ENCODE results near the gene OLFML3.
"Not testable (repeated sequence)": the region's sequence is repeated elsewhere in the genome, so short reads cannot be mapped to it uniquely, and the experiment has no call there.

The OLFML3 gene

DNA sequence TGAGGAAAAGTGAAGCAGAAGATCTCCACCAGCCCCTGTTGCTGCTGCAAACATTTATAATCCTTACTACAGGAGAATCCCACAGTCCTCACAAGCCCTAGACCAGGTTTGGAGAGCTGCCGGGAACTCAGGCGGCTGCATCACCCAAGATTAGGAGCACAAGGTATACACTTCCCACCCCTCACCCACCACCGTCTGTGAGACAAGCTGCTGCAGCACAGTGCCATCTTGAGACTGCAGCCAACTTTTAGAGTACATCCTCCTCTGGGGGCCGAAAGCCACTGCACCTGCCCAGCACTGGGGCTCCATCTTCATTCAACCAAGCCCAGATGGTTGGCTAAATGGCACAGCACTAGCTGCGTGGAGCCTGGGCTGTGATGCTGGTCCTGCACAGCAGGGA, 13.8 kb downstream of the OLFML3 start:
- no peak for DNase-seq (ENCODE audit: low spot score)

DNA sequence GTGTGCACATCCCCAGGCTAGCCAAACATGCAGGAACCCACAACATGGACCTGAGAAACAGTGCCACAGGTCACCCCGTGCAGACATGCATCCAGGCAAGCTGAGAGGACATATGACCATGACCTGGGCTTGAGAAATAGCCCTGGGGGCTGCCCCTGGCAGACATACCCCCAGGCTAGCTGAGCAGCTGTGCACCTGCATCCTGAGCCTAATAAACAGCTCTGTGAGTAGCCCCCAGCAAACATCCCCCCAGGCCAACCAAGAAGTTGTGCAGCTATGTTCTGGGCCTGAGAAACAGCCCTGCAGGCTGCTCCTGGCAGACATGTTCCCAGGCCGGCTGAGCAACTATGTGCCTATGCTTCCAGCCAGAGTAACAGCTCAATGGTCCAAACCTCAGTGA, 14.5 kb downstream of the OLFML3 start:
- DNase-seq (ENCODE audit: low spot score): no peak

DNA sequence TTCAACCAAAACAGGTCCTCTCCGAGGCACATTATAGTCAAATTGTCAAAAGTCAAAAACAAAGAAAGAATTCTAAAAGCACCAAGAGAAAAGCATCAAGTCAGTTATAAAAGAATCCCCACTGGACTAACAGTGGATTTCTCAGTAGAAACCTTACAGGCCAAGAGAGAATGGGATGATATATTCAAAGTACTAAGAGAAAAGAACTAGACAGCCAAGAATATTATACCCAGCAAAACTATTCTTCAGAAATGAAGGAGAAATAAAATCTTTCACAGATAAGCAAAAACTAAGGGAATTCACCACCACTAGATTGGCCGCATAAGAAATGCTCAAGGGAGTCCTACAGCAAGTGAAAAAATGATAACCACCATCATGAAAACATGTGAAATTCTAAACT, 16.1 kb downstream of the OLFML3 start:
- no peak for DNase-seq (ENCODE audit: low spot score)

DNA sequence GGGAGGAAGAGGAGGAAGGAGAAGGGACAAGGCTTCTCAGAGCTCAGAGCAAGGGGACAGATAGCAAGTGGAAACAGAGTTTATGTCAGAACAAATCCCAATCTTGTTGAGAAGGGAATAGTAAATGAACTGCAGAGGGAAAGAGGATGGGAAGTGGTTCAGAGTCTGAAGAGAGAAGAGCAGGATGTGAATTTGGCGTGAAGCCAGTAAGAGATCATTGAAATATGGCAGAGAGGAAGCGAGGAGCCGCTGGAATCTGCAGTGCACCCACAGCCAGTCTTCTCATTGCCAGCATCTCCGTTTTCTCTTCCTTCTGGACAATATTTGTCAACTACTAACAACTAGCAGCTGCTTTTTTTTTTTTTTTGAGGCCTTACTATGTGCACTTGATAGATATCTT, 19.1 kb downstream of the OLFML3 start:
- DNase-seq (ENCODE audit: low spot score): no peak

DNA sequence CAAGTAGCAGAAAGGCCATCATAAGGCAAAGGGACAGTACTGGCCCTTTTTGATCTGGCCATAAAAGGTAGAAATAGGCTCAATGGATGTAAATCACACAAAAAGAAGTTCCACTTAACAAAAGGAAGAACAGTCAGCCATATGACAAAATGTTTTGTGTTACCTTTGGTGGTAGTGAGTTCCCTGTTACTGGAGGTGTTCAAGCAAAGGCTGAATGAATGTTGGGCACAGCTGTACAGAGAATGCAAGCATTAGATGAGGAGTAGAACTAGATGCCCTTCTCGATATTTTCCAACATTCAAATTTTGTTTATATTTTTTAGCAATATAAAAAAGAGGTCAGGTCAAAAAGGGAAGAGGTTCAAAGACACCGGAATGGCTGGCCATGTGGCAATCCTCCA, 20.0 kb downstream of the OLFML3 start:
- no peak for DNase-seq (ENCODE audit: low spot score)

DNA sequence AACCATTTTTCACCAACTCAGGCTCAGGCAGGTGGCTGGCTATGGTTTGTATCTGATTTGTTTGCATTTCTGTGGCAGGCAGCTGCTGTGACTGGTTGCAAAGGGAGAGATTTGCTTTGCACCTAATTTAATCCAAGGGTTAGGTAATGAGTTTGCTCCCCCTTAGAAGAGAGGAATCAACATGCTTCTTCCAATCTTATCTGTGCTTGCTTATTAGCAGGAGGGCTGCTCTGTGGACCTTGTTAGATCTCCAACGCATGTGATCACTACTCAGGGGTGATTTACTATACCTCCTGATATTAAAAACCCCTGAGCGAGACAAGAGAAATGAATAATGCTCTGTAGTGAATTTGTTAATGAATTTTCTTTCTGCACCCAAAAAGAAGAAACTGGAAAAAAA, 20.5 kb downstream of the OLFML3 start:
- DNase-seq (ENCODE audit: low spot score): no peak

DNA sequence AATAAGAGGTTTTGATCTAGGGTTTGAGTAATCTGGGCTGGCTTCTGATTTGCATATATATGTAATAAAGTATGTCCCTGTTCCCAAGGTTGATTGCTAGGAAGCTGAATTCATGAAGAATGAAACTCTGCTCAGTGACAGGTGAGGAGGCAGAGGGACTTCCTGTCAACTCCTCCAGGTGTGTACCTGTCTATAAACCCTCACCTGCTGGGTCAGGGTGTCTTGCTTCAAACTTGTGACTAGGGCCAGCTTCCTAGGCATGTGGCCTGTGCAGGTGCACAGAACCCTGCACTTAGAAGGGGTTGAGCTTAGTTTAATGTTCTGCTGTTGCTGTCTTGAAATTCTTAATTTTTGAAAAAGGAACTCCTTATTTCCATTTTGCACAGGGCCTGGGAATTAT, 21.1 kb downstream of the OLFML3 start:
- no peak for DNase-seq (ENCODE audit: low spot score)

DNA sequence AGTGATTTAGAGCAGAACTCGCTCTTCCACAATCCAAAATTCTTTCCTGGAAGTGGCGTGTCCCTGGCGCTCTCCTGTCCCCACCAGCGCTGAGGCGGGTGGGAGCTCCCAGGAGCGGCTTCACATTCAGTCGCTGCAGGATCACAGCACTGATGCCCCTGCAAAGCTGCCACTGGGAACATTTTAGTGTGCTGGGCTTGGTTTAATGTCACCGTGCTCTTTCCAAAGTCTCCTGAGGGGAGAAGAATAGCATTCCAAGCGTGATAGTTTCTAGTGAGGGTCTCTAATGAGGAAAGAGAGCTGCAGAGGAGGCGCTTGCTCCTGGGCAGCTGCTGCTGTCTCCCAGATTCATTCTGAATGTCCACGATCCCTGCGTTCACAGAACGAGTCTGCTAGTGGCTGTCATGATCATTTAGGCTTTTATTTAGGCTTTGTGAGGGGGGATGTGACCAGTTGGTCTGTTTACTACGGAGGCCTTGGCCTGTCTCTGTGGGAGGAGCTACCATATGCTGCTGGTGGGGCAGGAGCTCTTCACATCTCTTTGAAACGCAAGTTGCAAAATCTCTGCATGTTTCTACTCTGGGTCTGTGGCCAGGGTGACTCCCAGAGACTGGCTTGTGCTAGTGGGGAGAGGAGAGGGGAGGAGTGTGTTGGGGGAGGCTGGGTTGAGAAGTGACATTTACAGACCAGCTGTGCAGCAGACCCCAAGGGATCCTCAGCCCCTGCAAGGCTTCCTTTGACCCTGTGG, 23.4 kb downstream of the OLFML3 start:
- DNase-seq (ENCODE audit: low spot score): no peak

DNA sequence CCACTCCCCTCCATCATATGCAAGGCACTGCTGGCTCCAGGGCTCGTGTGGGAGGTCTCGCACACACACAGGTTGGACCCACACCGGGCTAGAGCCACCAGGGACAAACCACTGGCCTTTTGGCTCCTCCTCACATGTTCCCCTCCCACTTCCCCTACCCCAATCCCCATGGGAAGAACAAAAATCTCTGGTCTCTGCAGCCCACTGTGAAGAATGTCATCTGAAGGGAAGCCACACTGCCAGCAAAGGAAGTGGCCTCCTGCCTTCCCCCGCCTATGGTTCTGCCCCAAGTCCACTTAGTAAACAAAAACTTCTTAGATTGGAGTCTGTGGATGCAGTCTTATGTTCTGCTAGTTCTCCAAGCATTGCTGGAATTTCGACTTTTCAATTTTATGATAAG, 24.2 kb downstream of the OLFML3 start:
- DNase-seq (ENCODE audit: low spot score): no peak

DNA sequence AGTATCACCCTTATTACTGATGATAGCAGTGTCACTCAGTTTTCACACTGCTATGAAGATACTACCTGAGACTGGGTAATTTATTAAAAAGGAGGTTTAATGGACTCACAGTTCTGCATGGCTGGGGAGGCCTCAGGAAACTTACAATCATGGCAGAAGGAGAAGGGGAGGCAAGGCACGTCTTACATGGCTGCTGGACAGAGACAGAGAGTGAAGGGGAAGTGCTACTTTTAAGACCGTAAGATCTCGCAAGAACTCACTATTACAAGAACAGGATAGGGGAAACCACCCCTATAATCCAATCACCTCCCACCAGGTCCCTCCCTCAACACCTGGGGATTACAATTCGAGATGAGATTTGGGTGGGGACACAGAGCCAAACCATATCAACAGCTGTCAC, 27.6 kb downstream of the OLFML3 start:
- not testable (repeated sequence) for DNase-seq (ENCODE audit: low spot score)

DNA sequence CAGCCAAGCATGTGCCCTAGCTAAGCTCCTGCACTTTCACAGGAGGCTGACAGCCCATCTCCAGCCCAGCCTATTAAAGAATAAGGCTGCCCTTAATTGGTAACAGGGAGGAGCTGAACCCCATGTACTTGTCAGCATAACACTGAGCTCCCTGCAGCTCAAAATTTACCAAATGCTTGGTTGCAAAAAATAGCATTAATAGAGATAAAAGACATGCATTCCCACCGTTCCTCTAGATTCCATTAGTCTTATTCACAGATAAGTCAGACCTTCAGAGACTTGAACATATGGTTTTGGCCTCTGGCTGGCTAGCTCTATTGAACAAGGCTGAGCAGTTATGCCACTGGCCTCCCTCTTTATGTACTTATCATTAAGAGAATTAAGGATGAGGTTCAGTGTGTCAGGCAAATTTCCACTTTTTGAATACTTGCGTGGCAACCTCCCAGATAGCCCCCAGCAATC, 29.2 kb downstream of the OLFML3 start:
- DNase-seq (ENCODE audit: low spot score): no peak

DNA sequence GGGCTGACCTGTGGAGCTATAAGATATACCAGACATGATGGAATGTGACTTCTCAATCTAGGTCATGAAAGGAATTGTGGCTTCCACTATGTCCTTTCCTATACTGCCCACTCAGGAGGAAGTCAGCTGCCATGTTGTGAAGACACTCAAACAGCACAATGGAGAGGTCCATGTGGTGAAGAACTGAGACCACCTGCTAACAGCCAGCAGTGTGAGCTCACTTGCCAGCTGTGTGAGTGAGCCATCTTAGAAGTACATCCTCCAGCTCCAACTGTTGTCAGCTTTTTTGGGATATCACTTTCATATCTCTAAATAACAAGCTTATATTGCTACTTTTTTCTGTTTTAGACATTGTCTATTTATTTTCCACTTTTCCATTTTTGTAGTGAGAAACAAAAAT, 29.7 kb downstream of the OLFML3 start:
- no peak for DNase-seq (ENCODE audit: low spot score)

DNA sequence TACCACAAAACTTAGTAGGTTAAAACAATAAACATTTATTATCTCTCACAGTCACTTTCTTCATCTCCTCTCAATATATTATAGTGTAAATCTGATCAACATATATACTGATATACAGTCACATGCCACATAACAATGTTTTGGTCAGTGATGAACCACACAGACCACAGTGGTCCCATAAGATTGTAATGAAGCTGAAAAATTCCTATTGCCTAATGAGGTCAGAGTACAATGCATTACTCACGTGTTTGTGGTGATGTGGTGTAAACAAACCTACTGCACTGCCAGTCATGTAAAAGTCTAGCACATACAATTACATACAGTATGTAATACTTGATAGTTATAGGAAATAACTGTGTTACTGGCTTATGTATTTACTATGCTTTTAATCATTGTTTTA, 30.1 kb downstream of the OLFML3 start:
- no peak for DNase-seq (ENCODE audit: low spot score)

DNA sequence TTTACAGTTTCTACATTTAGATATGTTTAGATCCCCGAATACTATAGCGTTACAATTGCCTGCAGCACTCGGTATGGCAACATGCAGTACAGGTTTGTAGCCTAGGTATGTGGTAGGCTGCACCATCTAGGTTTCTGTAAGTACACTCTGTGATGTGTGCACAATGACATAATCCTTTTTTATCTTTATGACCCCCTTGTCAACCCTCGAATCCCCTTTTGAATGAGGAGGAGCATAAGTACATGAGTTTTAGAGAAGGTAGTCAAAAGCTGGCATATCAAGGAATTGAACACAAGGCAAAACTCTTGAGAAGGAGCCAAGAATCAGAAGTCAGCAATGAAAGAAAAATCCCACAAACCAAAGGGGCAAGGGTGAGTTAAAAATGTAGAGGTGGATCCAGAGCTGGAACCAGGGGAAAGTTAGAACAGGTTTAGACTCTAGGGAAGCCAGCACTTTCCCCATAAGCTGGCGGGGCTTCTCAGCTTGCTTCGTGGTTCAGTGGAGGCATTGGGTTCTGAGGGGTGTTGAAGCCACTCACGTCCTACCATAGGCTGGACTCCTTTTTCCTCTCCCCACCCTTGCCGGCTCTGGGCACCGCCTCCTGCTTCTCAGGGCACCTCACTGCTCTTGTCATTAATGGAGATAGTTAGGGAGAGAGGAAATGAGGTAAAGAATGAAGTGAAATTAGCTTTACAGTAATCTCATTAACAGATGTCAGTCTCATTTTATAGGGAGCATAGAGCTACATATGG, 31.3 kb downstream of the OLFML3 start:
- no peak for DNase-seq (ENCODE audit: low spot score)

DNA sequence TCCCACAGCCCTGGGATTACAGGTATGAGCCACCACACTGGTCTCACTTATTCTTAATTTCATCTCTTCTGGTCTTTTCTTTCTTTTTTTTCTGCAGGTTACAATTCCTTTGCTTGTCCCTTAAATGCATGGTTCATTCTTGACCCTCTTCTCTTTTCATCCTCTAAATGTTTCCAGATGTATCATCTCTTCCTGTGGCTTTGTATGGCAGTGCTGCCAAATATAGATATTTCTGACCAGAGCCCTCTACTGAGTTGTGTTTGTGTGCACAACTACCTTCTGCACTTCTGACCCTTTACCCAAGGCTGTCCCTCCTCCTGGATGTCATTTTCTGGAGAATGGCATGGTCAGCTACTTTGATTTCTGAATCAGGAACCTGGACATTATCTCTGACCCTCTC, 32.5 kb downstream of the OLFML3 start:
- DNase-seq (ENCODE audit: low spot score): no peak

DNA sequence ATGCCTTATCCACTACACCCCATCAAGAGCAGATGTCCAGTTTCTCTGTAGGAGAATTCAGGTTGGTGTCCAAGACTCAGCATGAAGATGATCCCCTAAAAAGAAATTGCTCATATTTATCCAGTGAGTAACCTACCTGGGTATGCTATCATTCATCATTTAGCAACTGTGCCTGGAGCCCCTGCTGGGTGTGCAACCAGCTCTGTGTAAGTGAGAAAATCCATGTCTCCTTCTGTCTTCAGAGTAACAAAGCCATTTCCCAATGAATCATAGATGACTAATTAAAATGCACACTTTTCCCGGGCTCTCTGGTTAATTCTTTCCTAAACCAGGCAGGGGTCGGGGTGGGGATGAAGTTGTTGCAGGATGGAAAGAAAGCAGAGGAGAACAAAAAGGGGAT, 35.8 kb downstream of the OLFML3 start:
- DNase-seq (ENCODE audit: low spot score): no peak

DNA sequence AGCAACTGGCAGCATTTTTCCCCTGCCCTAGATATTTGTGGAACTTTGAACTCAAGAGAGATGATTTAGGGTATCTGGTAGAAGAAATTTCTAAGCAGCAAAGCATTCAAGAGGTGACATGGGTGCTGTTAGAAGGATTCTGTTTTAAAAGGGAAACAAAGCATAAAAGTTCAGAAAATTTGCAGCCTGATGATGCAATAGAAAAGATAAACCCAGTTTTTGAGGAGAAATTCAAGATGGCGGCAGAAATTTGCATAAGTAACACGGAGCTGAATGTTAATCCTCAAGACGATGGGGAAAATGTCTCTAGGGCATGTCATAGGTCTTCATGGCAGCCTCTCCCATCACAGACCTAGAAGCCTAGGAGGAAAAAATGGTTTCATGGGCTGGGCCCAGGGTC, 40.5 kb downstream of the OLFML3 start:
- not testable (repeated sequence) for DNase-seq (ENCODE audit: low spot score)

DNA sequence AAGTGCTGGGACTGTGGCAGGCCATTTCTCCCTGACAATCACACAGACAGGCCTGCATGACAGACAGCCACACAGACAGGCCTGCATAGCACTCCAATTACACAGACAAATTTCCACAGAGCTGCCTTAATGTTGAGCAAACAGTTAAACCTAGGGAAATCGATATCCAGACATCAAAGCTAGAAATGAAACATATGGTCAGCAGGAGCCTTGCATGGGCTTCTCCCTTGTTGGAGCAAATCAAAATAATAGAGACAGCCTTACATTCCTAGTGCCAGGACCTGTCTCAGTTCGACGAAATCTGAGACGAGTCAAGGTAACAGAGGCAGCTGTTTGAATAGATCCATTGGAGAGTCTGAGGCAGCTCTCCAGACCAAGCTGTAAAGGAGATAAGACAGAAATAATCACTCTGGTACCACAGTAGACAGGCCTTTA, 42.4 kb downstream of the OLFML3 start:
- no peak for DNase-seq (ENCODE audit: low spot score)

DNA sequence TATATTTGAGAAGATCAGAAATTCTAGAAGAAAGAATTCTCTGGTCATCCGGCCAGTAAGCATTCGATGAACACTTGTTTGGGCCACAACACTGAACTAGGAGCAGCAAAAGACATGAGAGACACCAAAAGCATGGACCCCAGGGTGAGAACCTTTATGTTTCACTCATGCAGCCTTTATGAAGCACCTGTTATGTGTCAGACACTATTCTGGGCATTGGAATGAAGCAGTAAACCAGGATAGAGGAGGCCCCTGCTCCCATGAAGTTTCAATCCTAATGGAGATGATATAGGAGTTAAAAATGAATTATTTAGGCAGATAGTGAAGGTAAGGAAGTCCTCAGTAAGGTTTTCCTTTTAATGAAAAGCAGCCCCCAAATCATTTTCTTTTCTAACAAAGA, 43.6 kb downstream of the OLFML3 start:
- DNase-seq (ENCODE audit: low spot score): no peak

DNA sequence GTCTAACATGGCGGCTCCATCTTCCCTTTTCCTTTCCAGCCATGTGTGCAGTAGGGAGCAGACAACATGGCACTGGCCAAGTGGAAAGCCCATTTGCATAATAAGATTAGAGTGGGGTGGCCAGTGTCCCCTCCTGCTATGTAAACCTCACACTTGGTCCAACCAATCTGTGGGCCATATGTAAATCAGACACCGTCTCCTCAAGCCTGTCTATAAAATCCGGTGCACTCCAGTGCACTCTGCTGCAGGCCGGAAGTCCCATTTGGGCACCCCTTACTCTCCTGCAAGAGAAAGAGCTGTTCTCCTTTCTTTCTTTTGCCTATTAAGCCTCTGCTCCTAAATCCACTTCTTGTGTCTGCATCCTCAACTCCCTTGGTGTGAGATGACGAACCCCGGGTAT, 44.1 kb downstream of the OLFML3 start:
- no peak for DNase-seq (ENCODE audit: low spot score)

DNA sequence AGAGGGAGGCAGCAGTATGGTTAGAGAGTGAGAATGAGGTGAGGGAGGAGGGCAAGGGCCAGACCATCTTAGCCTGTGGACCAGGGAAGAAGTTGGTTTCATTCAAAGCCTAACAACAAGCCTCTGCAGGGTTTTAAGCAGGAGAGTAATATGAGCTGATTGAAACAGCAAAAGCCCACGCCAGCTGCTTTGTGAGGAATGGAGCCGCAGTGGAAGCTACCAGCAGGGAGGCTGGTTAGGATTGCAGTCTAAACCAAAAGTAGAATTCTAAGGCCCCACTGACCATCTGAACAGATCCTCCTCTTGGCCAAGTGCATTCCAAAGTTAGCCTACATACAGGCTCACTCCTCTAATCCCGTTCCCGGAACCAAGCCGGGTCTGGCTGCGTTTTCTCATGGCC, 44.8 kb downstream of the OLFML3 start:
- no peak for DNase-seq (ENCODE audit: low spot score)

DNA sequence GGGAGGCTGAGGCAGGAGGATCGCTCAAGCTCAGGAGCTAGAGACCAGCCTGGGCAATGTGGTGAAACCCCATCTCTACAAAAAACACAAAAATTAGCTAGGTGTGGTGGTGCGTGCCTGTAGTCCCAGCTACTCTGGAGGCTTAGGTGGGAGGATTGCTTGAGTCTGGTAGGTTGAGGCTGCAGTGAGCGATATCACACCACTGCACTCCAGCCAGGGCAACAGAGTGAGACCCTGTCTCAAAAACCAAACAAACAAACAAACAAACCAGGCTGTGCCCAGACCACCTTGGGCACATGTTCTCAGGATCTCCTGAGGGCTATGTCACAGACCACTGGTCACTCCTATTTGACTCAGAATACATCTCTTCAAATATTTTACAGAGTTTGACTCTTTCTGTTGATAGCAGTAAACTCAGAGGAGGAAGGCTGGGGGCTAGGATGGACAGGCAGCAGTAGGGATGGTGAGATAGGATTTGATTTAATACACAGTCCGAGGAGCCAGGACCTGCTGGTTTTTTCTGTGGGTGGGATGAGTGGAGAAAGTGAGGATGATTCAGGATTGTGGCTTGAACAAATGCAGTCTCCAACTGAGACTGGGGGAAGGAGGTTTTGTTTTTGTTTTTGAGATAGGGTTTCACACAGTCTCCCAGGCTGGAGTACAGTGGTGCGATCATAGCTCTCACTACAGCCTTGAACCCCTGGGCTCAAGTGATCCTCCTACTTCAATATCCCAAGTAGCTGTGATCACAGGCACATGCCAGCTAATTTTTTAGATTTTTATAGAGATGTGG, 46.5 kb downstream of the OLFML3 start:
- DNase-seq (ENCODE audit: low spot score): no peak

DNA sequence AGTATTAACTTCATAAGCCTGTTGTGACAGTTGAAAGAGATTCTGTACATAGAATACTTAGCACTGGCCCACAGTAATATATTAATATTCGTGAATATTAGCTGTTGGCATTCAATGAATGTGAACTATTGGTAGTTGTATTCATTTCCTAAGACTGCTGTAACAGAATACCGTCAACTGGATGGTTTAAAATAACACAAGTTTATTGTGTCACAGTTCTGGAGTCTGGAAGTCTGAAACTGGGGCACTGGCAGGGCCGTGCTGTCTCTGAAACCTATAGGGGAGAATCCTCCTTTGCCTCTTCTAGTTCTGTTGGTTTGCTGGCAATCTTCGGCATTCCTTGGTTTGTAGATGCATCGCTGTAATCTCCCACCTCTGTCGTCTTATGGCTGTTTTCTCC, 47.5 kb downstream of the OLFML3 start:
- no peak for DNase-seq (ENCODE audit: low spot score)
